ENCODE results near the gene RPS27L.
A peak's percentile ranks its signal among the peaks of the same experiment; 100 is the strongest.

RPS27L gene

GRCh38 chr15:63145426-63145825 is 11.9 kb downstream of the RPS27L start:
- TF ChIP-seq, protein P1, sequence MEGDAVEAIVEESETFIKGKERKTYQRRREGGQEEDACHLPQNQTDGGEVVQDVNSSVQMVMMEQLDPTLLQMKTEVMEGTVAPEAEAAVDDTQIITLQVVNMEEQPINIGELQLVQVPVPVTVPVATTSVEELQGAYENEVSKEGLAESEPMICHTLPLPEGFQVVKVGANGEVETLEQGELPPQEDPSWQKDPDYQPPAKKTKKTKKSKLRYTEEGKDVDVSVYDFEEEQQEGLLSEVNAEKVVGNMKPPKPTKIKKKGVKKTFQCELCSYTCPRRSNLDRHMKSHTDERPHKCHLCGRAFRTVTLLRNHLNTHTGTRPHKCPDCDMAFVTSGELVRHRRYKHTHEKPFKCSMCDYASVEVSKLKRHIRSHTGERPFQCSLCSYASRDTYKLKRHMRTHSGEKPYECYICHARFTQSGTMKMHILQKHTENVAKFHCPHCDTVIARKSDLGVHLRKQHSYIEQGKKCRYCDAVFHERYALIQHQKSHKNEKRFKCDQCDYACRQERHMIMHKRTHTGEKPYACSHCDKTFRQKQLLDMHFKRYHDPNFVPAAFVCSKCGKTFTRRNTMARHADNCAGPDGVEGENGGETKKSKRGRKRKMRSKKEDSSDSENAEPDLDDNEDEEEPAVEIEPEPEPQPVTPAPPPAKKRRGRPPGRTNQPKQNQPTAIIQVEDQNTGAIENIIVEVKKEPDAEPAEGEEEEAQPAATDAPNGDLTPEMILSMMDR (IDR thresholded peaks at IDR 0.05; ENCODE audit: low read depth, low read length, missing control alignments) = no peak
- no peak overlapping the region for H3K4me3 ChIP-seq (ENCODE audit: low read depth, low read length)
- H3K27me3 ChIP-seq (replicated peaks) = no peaks in the 10 kb centered on the region
- no peak overlapping the region for H3K27ac ChIP-seq
- DNase-seq = no peak
- in situ Hi-C loops (cut with HindIII; ENCODE audit: low pct_ligation_motif_present, low sequenced_read_pairs) = no loop called here
- H3K36me3 ChIP-seq (replicated peaks) = peaks cover 12% of the 10 kb centered on the region

- in situ Hi-C loops (cut with HindIII; ENCODE audit: low pct_ligation_motif_present, low sequenced_read_pairs) = no loop called here
- Histone ChIP-seq H3K4me3 (ENCODE audit: low read depth, low read length) (no peak overlapping the region), H3K27ac (no peak overlapping the region), H3K27me3 (replicated peaks) (no peaks in the 10 kb centered on the region), H3K36me3 (replicated peaks) (peaks cover 4% of the 10 kb centered on the region)
- TF ChIP-seq, protein P1 (IDR thresholded peaks at IDR 0.05; ENCODE audit: low read depth, low read length, missing control alignments) = no peak
- DNase-seq = no peak
Observed at GRCh38 chr15:63140936-63141335, 16.3 kb downstream of the RPS27L start.

DNA sequence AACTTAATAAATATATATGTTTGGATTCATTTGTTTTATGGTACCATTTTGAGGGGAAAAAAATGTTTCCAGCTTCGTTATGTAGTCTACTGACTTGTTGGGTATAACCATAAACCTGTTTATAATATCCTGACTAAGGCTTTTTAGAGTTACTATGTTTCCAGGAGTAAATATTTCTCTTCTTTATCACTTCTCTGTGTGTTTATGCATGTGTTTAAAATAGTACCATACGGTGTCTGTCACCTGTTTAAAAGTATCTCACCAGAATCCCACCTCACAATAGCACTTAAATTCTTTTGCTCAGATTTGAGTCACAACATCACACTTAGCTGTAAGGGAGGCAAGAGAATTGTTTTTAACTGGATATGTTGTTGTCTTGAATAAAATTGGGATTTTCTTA is 20.5 kb downstream of the RPS27L start:
- TF ChIP-seq, protein P1 (IDR thresholded peaks at IDR 0.05; ENCODE audit: low read depth, low read length, missing control alignments) = no peak
- DNase-seq = no peak
- H3K27me3 ChIP-seq (replicated peaks) = no peaks in the 10 kb centered on the region
- H3K27ac ChIP-seq = peak overlapping the region; percentile 97
- H3K4me3 ChIP-seq (ENCODE audit: low read depth, low read length) = no peak overlapping the region
- in situ Hi-C loops (cut with HindIII; ENCODE audit: low pct_ligation_motif_present, low sequenced_read_pairs) = no loop called here
- H3K36me3 ChIP-seq (replicated peaks) = peaks cover 4% of the 10 kb centered on the region

DNA sequence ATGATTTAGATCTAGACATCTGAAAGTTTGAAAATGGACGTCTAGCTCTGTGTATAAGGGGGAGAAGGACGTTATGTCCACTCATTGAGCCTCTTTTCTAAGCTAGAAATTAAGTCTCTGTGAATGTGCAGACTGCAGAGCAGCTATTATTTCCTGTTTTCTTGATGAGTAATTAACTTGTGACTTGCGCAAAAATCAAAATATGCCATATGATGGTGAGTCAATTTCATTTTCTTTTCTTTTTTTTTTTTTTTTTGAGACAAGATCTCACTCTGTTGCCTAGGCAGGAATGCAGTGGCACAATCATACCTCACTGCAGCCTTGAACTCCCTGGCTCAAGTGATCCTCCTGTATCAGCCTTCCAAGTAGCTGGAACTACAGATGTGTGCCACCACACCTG is 21.5 kb downstream of the RPS27L start:
- H3K27me3 ChIP-seq (replicated peaks) = no peaks in the 10 kb centered on the region
- TF ChIP-seq, protein P1 (IDR thresholded peaks at IDR 0.05; ENCODE audit: low read depth, low read length, missing control alignments) = no peak
- DNase-seq = peak; percentile 65
- in situ Hi-C loops (cut with HindIII; ENCODE audit: low pct_ligation_motif_present, low sequenced_read_pairs) = no loop called here
- H3K27ac ChIP-seq = peak overlapping the region; percentile 97
- H3K4me3 ChIP-seq (ENCODE audit: low read depth, low read length) = no peak overlapping the region
- H3K36me3 ChIP-seq (replicated peaks) = peaks cover 9% of the 10 kb centered on the region

DNA sequence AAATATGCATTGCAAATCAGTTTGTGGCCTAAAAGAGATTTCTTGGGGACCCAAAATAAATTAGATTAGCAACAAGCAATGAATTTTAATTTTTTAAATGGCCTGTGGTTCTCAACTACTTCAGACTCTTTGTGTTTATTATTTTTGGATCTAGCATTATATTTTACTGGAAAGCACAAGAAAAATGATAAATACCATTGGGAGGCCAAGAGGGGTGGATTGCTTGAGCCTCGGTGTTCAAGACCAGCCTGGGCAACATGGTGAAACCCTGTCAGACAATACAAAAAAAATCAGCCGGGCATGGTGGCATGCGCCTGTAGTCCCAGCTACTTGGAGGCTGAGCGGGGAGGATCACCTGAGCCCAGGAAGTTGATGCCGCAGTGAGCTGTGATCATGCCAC is 22.0 kb downstream of the RPS27L start:
- DNase-seq = no peak
- H3K27me3 ChIP-seq (replicated peaks) = no peaks in the 10 kb centered on the region
- TF ChIP-seq, protein P1 (IDR thresholded peaks at IDR 0.05; ENCODE audit: low read depth, low read length, missing control alignments) = no peak
- in situ Hi-C loops (cut with HindIII; ENCODE audit: low pct_ligation_motif_present, low sequenced_read_pairs) = no loop called here
- H3K27ac ChIP-seq = peak overlapping the region; percentile 97
- peaks cover 9% of the 10 kb centered on the region for H3K36me3 ChIP-seq (replicated peaks)
- H3K4me3 ChIP-seq (ENCODE audit: low read depth, low read length) = no peak overlapping the region

DNA sequence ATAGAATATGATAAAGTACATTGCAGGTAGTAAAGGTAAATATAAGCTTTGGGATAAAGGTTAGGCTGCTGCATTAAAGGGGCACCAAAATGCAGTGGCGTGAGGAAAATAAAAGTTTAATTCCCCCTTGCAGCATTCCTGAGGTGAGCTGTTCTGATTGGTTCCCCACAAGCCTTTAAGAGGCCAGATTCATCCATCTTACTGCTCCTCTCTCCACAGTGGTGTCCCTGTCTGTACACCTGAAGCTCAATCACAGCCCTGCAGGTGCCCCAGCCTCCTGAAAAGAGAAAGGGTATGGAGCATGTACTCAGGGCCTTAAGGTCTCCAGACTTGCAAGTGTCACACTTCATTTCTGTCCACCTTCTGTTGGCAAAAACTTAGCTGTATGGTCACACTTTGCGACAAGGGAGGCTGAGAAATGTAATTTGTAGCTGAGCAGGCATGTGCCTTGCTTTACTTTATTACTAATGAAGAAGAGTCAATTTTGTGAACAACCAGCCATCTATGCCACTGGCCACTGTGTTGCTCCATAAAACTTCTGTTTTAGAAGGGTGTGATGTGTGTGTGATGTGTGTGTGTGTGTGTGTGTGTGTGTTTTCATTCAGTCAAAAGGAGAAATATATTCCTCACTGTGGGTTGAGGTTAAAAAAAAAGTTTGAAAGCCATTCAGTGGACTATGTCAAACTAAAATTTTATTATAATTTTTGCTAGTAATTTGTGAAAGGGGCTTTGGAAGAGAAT is 22.9 kb downstream of the RPS27L start:
- Histone ChIP-seq H3K4me3 (ENCODE audit: low read depth, low read length) (no peak overlapping the region), H3K27me3 (replicated peaks) (no peaks in the 10 kb centered on the region), H3K27ac (peak overlapping the region; percentile 97), H3K36me3 (replicated peaks) (peaks cover 17% of the 10 kb centered on the region)
- in situ Hi-C loops (cut with HindIII; ENCODE audit: low pct_ligation_motif_present, low sequenced_read_pairs) = no loop called here
- TF ChIP-seq, protein P1 (IDR thresholded peaks at IDR 0.05; ENCODE audit: low read depth, low read length, missing control alignments) = no peak
- no peak for DNase-seq
